ENCODE measurements around the gene SLIT3. TPM values are rescaled to one million over a fixed set of nuclear protein-coding genes. Genes with fewer than 3 reads are reported as not detected.
A peak's percentile ranks its signal among the peaks of the same experiment; 100 is the strongest.

SLIT3 gene
- total and polyA plus RNA-seq, 9 of the 15 experiments (the other 6 are each of a cell fraction or from before 2014, with no cell fraction given), result 0.01 to 0.04 TPM; not detected in 7

DNA sequence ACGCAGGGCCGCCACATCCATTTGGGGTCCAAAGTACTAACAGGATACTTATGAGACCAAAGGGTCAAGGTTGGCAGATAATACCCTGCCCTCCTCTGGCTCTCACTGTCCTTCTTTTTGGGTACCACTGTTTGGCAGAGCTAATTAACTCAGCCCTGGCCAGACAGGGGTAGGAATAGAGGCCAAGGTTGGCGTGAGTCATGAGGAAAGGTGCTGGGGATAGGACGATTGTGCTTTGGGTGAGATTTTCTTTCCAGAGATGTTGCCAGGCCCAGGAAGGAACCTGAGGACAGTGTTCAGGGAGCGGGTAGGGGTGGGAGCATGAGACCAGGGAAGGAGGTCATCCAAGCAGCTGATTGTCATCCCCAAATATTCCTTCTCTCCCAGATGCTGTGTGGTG, 529.9 kb downstream of the SLIT3 start (continued):
- TF ChIP-seq PKNOX1 (IDR thresholded peaks at IDR 0.05), result no peak
- TF ChIP-seq, protein P1, sequence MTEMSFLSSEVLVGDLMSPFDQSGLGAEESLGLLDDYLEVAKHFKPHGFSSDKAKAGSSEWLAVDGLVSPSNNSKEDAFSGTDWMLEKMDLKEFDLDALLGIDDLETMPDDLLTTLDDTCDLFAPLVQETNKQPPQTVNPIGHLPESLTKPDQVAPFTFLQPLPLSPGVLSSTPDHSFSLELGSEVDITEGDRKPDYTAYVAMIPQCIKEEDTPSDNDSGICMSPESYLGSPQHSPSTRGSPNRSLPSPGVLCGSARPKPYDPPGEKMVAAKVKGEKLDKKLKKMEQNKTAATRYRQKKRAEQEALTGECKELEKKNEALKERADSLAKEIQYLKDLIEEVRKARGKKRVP (CRISPR knock-in tag; IDR thresholded peaks at IDR 0.05), result 0 out of 2 replicates have a peak, but pooled peaks have one; percentile 20
- TF ChIP-seq ZNF589 (CRISPR knock-in tag; IDR thresholded peaks at IDR 0.05; ENCODE audit: low read depth), result 0 out of 2 replicates have a peak, but pooled peaks have one; percentile 3
- TF ChIP-seq KHSRP (IDR thresholded peaks at IDR 0.05), result no peak

DNA sequence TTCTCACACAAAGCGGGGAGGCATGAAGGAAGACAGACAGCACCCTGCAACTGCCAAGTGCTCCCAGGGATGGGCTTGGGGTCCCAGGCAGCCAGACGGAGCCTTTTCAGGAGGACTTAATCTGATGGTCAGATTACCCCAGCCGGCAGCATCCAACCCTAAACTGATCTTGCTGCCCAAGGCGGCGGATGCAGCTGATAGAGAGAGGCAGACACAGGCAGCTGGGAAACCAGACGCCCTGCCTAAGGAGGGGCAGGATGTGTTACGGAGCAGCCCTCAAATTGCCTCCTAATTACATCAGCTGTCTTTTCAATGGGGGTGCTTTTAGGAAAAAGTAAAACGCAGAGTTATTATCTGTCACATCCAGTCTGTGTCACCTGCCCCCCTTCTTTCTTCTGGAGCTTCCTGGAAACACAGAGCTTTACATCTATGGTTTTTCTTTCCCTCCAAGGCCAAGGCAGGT, 530.9 kb downstream of the SLIT3 start:
- ATAC-seq (peak; percentile 83), DNase-seq (ENCODE audit: extremely low read depth in 1 of 4, low spot score in 3 of 4) (peak in 1 of 4 experiments; percentile 6), FAIRE-seq (no peak)
- H3K27ac ChIP-seq (ENCODE audit: extremely low read depth, low read depth, low read length), result no peak overlapping the region
- no peaks in the 10 kb centered on the region; a peak in 1 of 5 replicates for H3K4me1 ChIP-seq (replicated peaks in 1 of 2; ENCODE audit: control insufficient read depth in 2 of 2, insufficient read depth in 2 of 2, low read length in 2 of 2)
- H3K9ac ChIP-seq (ENCODE audit: insufficient read depth in 1 of 2, low read depth in 2 of 2, low read length in 2 of 2), result no peak overlapping the region
- intact Hi-C loops (cut with micrococcal nuclease) (no loop called here), in situ Hi-C loops (cut with MboI) (no loop called here)
- no peaks in the 10 kb centered on the region for H3K79me2 ChIP-seq (ENCODE audit: control insufficient read depth, insufficient read depth, low read length)
- no peaks in the 10 kb centered on the region for H4K20me1 ChIP-seq (replicated peaks; ENCODE audit: control insufficient read depth, insufficient read depth, low read length)
- H3K9me1 ChIP-seq (ENCODE audit: control insufficient read depth, insufficient read depth, low read length), result no peaks in the 10 kb centered on the region
- no peaks in the 10 kb centered on the region for H3K9me3 ChIP-seq (replicated peaks; ENCODE audit: control insufficient read depth, insufficient read depth, low read depth, low read length)
- H3K36me3 ChIP-seq (ENCODE audit: control insufficient read depth, insufficient read depth, low read length), result no peaks in the 10 kb centered on the region
- H3K4me2 ChIP-seq (ENCODE audit: insufficient read depth, low read length), result peak overlapping the region; percentile 6; the same call in 1 of the 2 replicates
- WGBS (ENCODE audit: insufficient coverage, low coverage, missing lambda C conversion rate), result 2% methylated on average over 8 of the region's 8 CpGs
- POLR2A ChIA-PET, result interaction anchor here (0.6 kb wide), 1 partner anchor 10 kb away, joined by 4 read pairs; no protein-coding TSS in a partner anchor
- H3K4me3 ChIP-seq, result no peak overlapping the region
- BruUV-seq (replicated peaks), result no TSS peak
- peaks cover 13 to 52% of the 10 kb centered on the region in 2 experiments for H3K27me3 ChIP-seq (ENCODE audit: control insufficient read depth in 2 of 2, insufficient read depth in 2 of 2, low read length in 2 of 2)
- CTCF ChIA-PET (ENCODE audit: low intra/inter-chr PET ratio), result no interaction called here
- H2AFZ ChIP-seq (ENCODE audit: low read depth, low read length), result no peak overlapping the region
- TF ChIP-seq CTCFL (IDR thresholded peaks at IDR 0.05; ENCODE audit: borderline replicate concordance, insufficient read depth, low read depth, low read length, poor library complexity, severe bottlenecking) (no peak), BMI1 (IDR thresholded peaks at IDR 0.05; ENCODE audit: low read length) (no peak), ZNF586 (CRISPR knock-in tag; conservative IDR thresholded peaks at IDR 0.05) (no peak; the same call in 1 of the 2 replicates), ZNF717 (CRISPR knock-in tag; IDR thresholded peaks at IDR 0.05) (no peak), CCAR2 (IDR thresholded peaks at IDR 0.05; ENCODE audit: low read depth, low read length) (no peak), L3MBTL2 (IDR thresholded peaks at IDR 0.05) (peak; percentile 54; the same call in 1 of the 2 replicates), ZNF445 (CRISPR knock-in tag; IDR thresholded peaks at IDR 0.05; ENCODE audit: low read depth) (no peak), SMAD3 (CRISPR knock-in tag; conservative IDR thresholded peaks at IDR 0.05) (0 out of 2 replicates have a peak, but pooled peaks have one; percentile 13), FOXP1 (CRISPR knock-in tag; IDR thresholded peaks at IDR 0.05) (no peak), ARID1B (IDR thresholded peaks at IDR 0.05) (peak; percentile 67; the same call in 1 of the 2 replicates), SMARCC2 (IDR thresholded peaks at IDR 0.05; ENCODE audit: low read depth) (no peak)
- TF ChIP-seq, protein P2, sequence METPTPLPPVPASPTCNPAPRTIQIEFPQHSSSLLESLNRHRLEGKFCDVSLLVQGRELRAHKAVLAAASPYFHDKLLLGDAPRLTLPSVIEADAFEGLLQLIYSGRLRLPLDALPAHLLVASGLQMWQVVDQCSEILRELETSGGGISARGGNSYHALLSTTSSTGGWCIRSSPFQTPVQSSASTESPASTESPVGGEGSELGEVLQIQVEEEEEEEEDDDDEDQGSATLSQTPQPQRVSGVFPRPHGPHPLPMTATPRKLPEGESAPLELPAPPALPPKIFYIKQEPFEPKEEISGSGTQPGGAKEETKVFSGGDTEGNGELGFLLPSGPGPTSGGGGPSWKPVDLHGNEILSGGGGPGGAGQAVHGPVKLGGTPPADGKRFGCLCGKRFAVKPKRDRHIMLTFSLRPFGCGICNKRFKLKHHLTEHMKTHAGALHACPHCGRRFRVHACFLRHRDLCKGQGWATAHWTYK (CRISPR knock-in tag; IDR thresholded peaks at IDR 0.05), result no peak; the same call in 1 of the 2 replicates
